Measurements from ENCODE around the gene DEUP1.
"Not testable (repeated sequence)": the region's sequence is repeated elsewhere in the genome, so short reads cannot be mapped to it uniquely, and the experiment has no call there.

DEUP1 gene

DNA sequence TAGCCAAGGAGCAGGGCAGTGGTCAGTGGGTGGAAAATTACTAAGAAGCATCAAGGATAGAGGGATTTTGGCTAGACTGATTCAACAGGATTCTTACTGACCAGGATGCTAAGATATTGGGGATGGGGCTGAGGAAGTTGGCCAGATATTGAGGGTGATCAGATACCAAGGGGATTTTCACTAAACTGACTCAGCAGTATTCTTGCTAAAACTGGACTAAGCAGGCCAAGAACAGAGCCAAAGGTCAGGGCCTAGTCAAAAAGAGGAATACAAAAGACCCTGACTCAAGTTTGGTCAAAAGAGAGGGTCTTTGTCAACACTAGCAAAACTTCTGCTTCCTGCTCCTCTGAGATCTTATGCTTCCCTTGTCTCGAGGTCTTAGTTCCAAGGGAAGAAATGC, 38.6 kb upstream of the DEUP1 start:
- no peak for TF ChIP-seq CTCF (IDR thresholded peaks at IDR 0.05; ENCODE audit: extremely low read depth, missing control alignments)
- no peak for DNase-seq (ENCODE audit: low spot score)

GRCh38 chr11:93295921-93296575, 34.5 kb upstream of the DEUP1 start:
- TF ChIP-seq CTCF (IDR thresholded peaks at IDR 0.05; ENCODE audit: extremely low read depth, missing control alignments), result no peak
- no peak for DNase-seq (ENCODE audit: low spot score)

DNA sequence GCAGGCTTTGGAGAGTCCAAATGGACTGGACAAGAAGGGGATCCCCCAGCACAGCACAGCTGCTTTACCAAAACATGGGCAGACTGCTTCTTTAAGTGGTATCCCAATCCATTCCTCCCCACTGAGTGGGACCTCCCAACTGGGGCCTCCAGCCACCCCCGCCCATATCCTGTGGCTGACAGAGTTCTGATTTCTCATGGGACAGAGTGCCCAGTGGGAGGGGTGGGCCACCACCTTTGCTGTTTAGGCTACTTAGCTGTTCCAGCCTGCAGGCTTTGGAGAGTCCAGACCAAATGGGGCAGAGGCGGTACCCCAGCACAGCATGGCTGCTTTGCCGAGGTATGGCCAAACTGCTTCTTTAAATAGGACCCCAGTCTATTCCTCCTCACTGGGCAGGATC, 26.9 kb upstream of the DEUP1 start:
- no peak for TF ChIP-seq CTCF (IDR thresholded peaks at IDR 0.05; ENCODE audit: extremely low read depth, missing control alignments)
- no peak for DNase-seq (ENCODE audit: low spot score)

- DNase-seq (ENCODE audit: low spot score), result not testable (repeated sequence)
Observed at GRCh38 chr11:93314399-93314798, 16.1 kb upstream of the DEUP1 start.

- TF ChIP-seq CTCF (IDR thresholded peaks at IDR 0.05; ENCODE audit: extremely low read depth, missing control alignments), result no peak
- no peak for DNase-seq (ENCODE audit: low spot score)
Observed at GRCh38 chr11:93319224-93319839, 11.2 kb upstream of the DEUP1 start.

- TF ChIP-seq CTCF (IDR thresholded peaks at IDR 0.05; ENCODE audit: extremely low read depth, missing control alignments), result no peak
- DNase-seq (ENCODE audit: low spot score), result no peak
Observed at GRCh38 chr11:93320230-93320629, 10.3 kb upstream of the DEUP1 start.

DNA sequence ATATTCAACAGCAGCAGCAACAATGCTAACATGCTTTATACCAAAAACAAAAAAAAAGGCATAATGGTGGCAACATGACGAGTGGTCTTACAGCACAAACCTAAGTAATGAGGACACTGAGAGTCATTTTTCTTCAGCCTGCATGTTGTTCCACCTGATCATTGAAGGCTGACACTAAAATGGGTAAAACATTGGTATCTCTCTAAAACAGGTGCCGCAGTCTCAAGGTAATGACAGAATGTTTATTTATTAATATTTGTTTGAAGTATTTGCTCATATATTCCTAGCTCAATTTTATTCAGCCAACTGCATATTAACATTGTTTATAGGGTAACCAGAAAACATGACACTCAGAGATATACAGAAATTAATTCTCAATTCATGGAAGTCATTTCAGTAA, 8.3 kb upstream of the DEUP1 start:
- no peak for DNase-seq (ENCODE audit: low spot score)
- no peak for TF ChIP-seq CTCF (IDR thresholded peaks at IDR 0.05; ENCODE audit: extremely low read depth, missing control alignments)

GRCh38 chr11:93323747-93324146, 6.8 kb upstream of the DEUP1 start:
- DNase-seq (ENCODE audit: low spot score), result no peak
- TF ChIP-seq CTCF (IDR thresholded peaks at IDR 0.05; ENCODE audit: extremely low read depth, missing control alignments), result no peak

Data from GM20000 (cell line).